BJ (cell line): ENCODE measurements around the gene PI16. TPM values are rescaled to one million over a fixed set of nuclear protein-coding genes. Genes with fewer than 3 reads are reported as not detected.
A peak's percentile ranks its signal among the peaks of the same experiment; 100 is the strongest.

ENCODE experiments used
- CTCF ChIA-PET: fragments of 350-600 bp; formaldehyde crosslinking; extraction: SDS; loops from one replicate; lab custom pipeline; 2021; ENCODE audit warnings: antibody characterized with exemption, inconsistent platforms; lab: Yijun Ruan, JAX
- POLR2A ChIA-PET: fragments of 300-600 bp; sonication (Branson Sonifier 250); formaldehyde crosslinking; extraction: SDS; loops from one replicate; lab custom pipeline; 2021; ENCODE audit warnings: antibody characterized with exemption; lab: Charles Lee
- DNase-seq: peaks from one replicate; pipeline ENCODE4 v3.0.0-alpha.2; 2011; ENCODE audit warnings: low read depth
- H3K27me3 ChIP-seq: 2 replicates; pipeline ENCODE4 v1.6.0; 2011; ENCODE audit warnings: low read length; ENCODE audit not compliant: control insufficient read depth, insufficient read depth
- H3K36me3 ChIP-seq: 2 replicates; pipeline ENCODE4 v1.5.1; 2011; ENCODE audit warnings: low read length; ENCODE audit not compliant: control insufficient read depth, insufficient read depth
- H3K4me3 ChIP-seq: 2 replicates; pipeline ENCODE4 v1.5.1; 2011; ENCODE audit warnings: low read depth, mild to moderate bottlenecking, control low read depth, low read length
- CTCF ChIP-seq: IDR thresholded peaks from 2 replicates; pipeline ENCODE4 v1.5.1; 2011; ENCODE audit warnings: low read depth, mild to moderate bottlenecking, control low read depth, inconsistent platforms, low read length, moderate library complexity; ENCODE audit not compliant: insufficient read depth
- polyA plus RNA-seq: library from polyadenylated mRNA; depleted of rRNA; stranded (reverse); fragments of >200 nt; gene quantifications from 2 replicates; pipeline ENCODE4 v1.2.3, GENCODE V29; 2011

Gene PI16
- polyA plus RNA-seq, 1 experiment = 0.21 TPM

DNA sequence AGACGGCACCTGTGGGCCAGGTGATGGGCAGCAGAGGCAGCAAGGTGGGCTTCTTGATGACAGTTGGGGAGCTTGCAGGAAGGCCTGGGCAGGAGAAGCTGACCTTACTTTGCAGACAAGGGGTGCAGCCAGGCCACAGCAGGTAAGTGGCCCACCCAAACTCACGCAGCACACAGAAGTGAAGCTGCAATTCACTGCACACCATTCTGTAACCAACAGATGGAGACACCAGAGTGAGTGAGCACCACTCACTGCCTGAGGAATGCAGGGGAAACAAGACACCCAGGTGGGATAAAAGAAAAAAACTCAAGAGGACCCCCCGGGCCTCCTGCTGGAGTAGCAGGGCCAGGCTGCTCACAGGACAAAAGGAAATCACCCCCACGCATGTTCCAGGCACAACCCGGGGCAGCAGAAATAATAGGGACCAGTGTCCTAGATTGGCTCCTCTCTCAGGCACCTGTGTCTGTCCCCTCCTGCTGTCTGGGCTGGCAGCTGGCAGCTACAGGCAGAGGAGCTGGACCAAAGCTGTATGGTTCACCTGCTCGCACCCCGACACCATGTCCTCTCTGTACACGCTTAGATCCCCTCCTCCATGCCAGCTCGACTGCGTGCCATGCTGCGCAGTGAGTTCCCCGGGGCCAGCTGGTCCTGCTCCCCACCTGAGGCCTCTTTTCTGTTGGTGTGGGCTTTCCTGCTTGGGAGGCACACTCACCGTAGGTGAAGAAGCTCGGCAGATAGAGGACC lies 26.5 kb downstream of the PI16 start:
- POLR2A ChIA-PET = no interaction called here
- no peaks in the 10 kb centered on the region for H3K27me3 ChIP-seq
- DNase-seq = no peak
- TF ChIP-seq CTCF = 0 out of 2 replicates have a peak, but pooled peaks have one; percentile 25
- H3K36me3 ChIP-seq = peaks cover 24% of the 10 kb centered on the region
- CTCF ChIA-PET = interaction anchor here (0.8 to 8.6 kb wide), 7 partner anchors 28 to 214 kb away, joined by 3 to 61 read pairs (median 8); partner anchors contain the start of gene C6orf89
- H3K4me3 ChIP-seq = no peak overlapping the region

DNA sequence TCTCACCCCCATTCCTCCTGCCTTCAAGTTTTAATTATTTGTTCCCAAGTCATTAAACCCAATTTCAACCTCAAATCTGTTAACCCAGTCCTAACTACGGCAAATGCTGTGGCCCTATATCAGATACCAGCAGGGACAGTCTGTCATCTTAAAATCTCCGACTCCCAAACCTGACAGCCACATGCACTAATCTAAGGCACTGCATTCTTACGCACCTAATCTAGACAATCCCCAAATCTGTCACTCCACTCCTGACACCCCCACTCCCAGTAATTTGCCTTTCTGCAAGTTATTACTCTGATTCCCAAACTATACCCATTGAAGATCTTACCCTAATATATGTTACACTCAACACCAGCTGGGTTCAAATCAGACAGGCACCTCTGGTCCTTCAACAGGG lies 29.0 kb downstream of the PI16 start:
- Histone ChIP-seq H3K4me3 (no peak overlapping the region), H3K36me3 (no peaks in the 10 kb centered on the region), H3K27me3 (no peaks in the 10 kb centered on the region)
- no peak for DNase-seq
- ChIA-PET CTCF (interaction anchor here (1.6 to 8.6 kb wide), 2 partner anchors 35 to 98 kb away, joined by 8 to 61 read pairs; partner anchors contain the start of gene C6orf89), POLR2A (no interaction called here)
- no peak for TF ChIP-seq CTCF

- TF ChIP-seq CTCF = no peak
- ChIA-PET POLR2A (interaction anchor here (0.6 kb wide), 1 partner anchor 286 kb away, joined by 3 read pairs; no protein-coding TSS in a partner anchor), CTCF (interaction anchor here (1.6 to 1.8 kb wide), 2 partner anchors 34 to 100 kb away, joined by 6 to 8 read pairs; partner anchors contain the start of gene C6orf89)
- peak overlapping the region; percentile 100 for H3K4me3 ChIP-seq
- DNase-seq = peak; percentile 19
- H3K36me3 ChIP-seq = no peaks in the 10 kb centered on the region
- H3K27me3 ChIP-seq = no peaks in the 10 kb centered on the region
Observed at GRCh38 chr6:36984581-36985416, 30.3 kb downstream of the PI16 start.

GRCh38 chr6:36985417-36985807 lies 30.9 kb downstream of the PI16 start:
- no peaks in the 10 kb centered on the region for H3K27me3 ChIP-seq
- ChIA-PET POLR2A (interaction anchor here (0.6 to 0.7 kb wide), 3 partner anchors 46 to 285 kb away, joined by 3 read pairs; partner anchors contain the start of gene PPIL1), CTCF (interaction anchor here (0.8 to 3.5 kb wide), 5 partner anchors 8 to 100 kb away, joined by 3 to 26 read pairs (median 6); partner anchors contain the start of gene C6orf89)
- no peak for TF ChIP-seq CTCF
- peak overlapping the region; percentile 100 for H3K4me3 ChIP-seq
- H3K36me3 ChIP-seq = no peaks in the 10 kb centered on the region
- no peak for DNase-seq
